Measurements from ENCODE around the gene EXT2. TPM values are rescaled to one million over a fixed set of nuclear protein-coding genes. Genes with fewer than 3 reads are reported as not detected.

The EXT2 gene
- total RNA-seq, 1 donor from 2014 or later = 95.6 TPM

GRCh38 chr11:44133335-44133946 lies 38.0 kb downstream of the EXT2 start:
- DNase-seq (ENCODE audit: low read depth) = peak; percentile 39
- H3K27me3 ChIP-seq (ENCODE audit: control insufficient read depth, insufficient read depth, low read length) = no peaks in the 10 kb centered on the region
- no peak overlapping the region for H3K4me3 ChIP-seq (ENCODE audit: low read depth, low read length)
- peaks cover 1% of the 10 kb centered on the region for H3K36me3 ChIP-seq (ENCODE audit: control insufficient read depth, insufficient read depth, low read length)
- FAIRE-seq = no peak
- TF ChIP-seq CTCF (IDR thresholded peaks at IDR 0.05; ENCODE audit: insufficient read depth, low read length, severe bottlenecking) = peak; percentile 64

GRCh38 chr11:44134625-44135024 lies 39.1 kb downstream of the EXT2 start:
- TF ChIP-seq CTCF (IDR thresholded peaks at IDR 0.05; ENCODE audit: insufficient read depth, low read length, severe bottlenecking) = no peak
- DNase-seq (ENCODE audit: low read depth) = no peak
- no peak for FAIRE-seq

GRCh38 chr11:44136176-44136945 lies 40.9 kb downstream of the EXT2 start:
- H3K36me3 ChIP-seq (ENCODE audit: control insufficient read depth, insufficient read depth, low read length) = no peaks in the 10 kb centered on the region
- no peak for FAIRE-seq
- H3K27me3 ChIP-seq (ENCODE audit: control insufficient read depth, insufficient read depth, low read length) = no peaks in the 10 kb centered on the region
- H3K4me3 ChIP-seq (ENCODE audit: low read depth, low read length) = no peak overlapping the region
- no peak for TF ChIP-seq CTCF (IDR thresholded peaks at IDR 0.05; ENCODE audit: insufficient read depth, low read length, severe bottlenecking)
- no peak for DNase-seq (ENCODE audit: low read depth)

More at GRCh38 chr11:44134625-44135024, 39.1 kb downstream of the EXT2 start:
- Histone ChIP-seq H3K27me3 (ENCODE audit: control insufficient read depth, insufficient read depth, low read length) (no peaks in the 10 kb centered on the region), H3K36me3 (ENCODE audit: control insufficient read depth, insufficient read depth, low read length) (no peaks in the 10 kb centered on the region), H3K4me3 (ENCODE audit: low read depth, low read length) (no peak overlapping the region)

- H3K27me3 ChIP-seq (ENCODE audit: control insufficient read depth, insufficient read depth, low read length) = no peaks in the 10 kb centered on the region
- FAIRE-seq = no peak
- no peak for TF ChIP-seq CTCF (IDR thresholded peaks at IDR 0.05; ENCODE audit: insufficient read depth, low read length, severe bottlenecking)
- no peaks in the 10 kb centered on the region for H3K36me3 ChIP-seq (ENCODE audit: control insufficient read depth, insufficient read depth, low read length)
- no peak overlapping the region for H3K4me3 ChIP-seq (ENCODE audit: low read depth, low read length)
- DNase-seq (ENCODE audit: low read depth) = no peak
These were observed 41.6 kb downstream of the EXT2 start for GRCh38 chr11:44137057-44137456.

GRCh38 chr11:44138286-44138685 lies 42.8 kb downstream of the EXT2 start:
- Histone ChIP-seq H3K4me3 (ENCODE audit: low read depth, low read length) (no peak overlapping the region), H3K27me3 (ENCODE audit: control insufficient read depth, insufficient read depth, low read length) (no peaks in the 10 kb centered on the region), H3K36me3 (ENCODE audit: control insufficient read depth, insufficient read depth, low read length) (no peaks in the 10 kb centered on the region)
- no peak for TF ChIP-seq CTCF (IDR thresholded peaks at IDR 0.05; ENCODE audit: insufficient read depth, low read length, severe bottlenecking)
- DNase-seq (ENCODE audit: low read depth) = no peak
- FAIRE-seq = no peak
